Stimulated activated CD4-positive, alpha-beta T cell treated with anti-CD3 and anti-CD28 coated beads, Interleukin-1b, Interleukin-23, amount 100 ng/mL, for 48 hours (primary cell): ENCODE data around the gene PRPF8.
"Not testable (repeated sequence)": the region's sequence is repeated elsewhere in the genome, so short reads cannot be mapped to it uniquely, and the experiment has no call there.

Source experiments
- DNase-seq: peaks from one replicate; pipeline ENCODE4 v3.0.0-alpha.2; 2020

The PRPF8 gene

GRCh38 chr17:1716076-1716911 is 31.6 kb upstream of the PRPF8 start:
- DNase-seq: peak; percentile 100

- DNase-seq: no peak
Observed at GRCh38 chr17:1715803-1716075, 31.1 kb upstream of the PRPF8 start.

GRCh38 chr17:1714980-1715802 is 30.5 kb upstream of the PRPF8 start:
- peak; percentile 42 for DNase-seq

GRCh38 chr17:1714427-1714979 is 29.8 kb upstream of the PRPF8 start:
- peak; percentile 32 for DNase-seq

GRCh38 chr17:1713878-1714426 is 29.3 kb upstream of the PRPF8 start:
- no peak for DNase-seq

- no peak for DNase-seq
Observed at GRCh38 chr17:1713160-1713877, 28.7 kb upstream of the PRPF8 start.

GRCh38 chr17:1712271-1712670 is 27.6 kb upstream of the PRPF8 start:
- DNase-seq: no peak

- DNase-seq: no peak
Observed at GRCh38 chr17:1711804-1712203, 27.1 kb upstream of the PRPF8 start.

GRCh38 chr17:1710807-1711553 is 26.3 kb upstream of the PRPF8 start:
- no peak for DNase-seq

- DNase-seq: no peak
Observed at GRCh38 chr17:1709971-1710806, 25.5 kb upstream of the PRPF8 start, which contains the start of gene TLCD2. TSS of gene TLCD2 (minus strand) at chr17:1710377. CDS start at chr17:1710242, 135 bp downstream.

- DNase-seq: no peak
Observed at GRCh38 chr17:1709403-1709951, 24.8 kb upstream of the PRPF8 start.

GRCh38 chr17:1708791-1709346 is 24.2 kb upstream of the PRPF8 start:
- not testable (repeated sequence) for DNase-seq

- no peak for DNase-seq
Observed at GRCh38 chr17:1707107-1707506, 22.4 kb upstream of the PRPF8 start.

- DNase-seq: no peak
Observed at GRCh38 chr17:1705004-1705403, 20.3 kb upstream of the PRPF8 start.

- DNase-seq: no peak
Observed at GRCh38 chr17:1703063-1703462, 18.4 kb upstream of the PRPF8 start.

GRCh38 chr17:1699891-1700290 is 15.2 kb upstream of the PRPF8 start:
- DNase-seq: not testable (repeated sequence)

- no peak for DNase-seq
Observed at GRCh38 chr17:1697681-1698080, 13.0 kb upstream of the PRPF8 start.

- no peak for DNase-seq
Observed at GRCh38 chr17:1695365-1695764, 10.7 kb upstream of the PRPF8 start.

GRCh38 chr17:1693339-1693738 is 8.7 kb upstream of the PRPF8 start:
- no peak for DNase-seq

- DNase-seq: no peak
Observed at GRCh38 chr17:1690544-1691221, 6.0 kb upstream of the PRPF8 start.
